Ovary (tissue), 9 donors: ENCODE measurements around the gene C4B. TPM values are rescaled to one million over a fixed set of nuclear protein-coding genes. Genes with fewer than 3 reads are reported as not detected.

Source experiments
- DNase-seq, 5 donors: peaks; one replicate each; pipeline ENCODE4 v3.0.0-alpha.2; 2019 to 2020
- H3K27ac ChIP-seq, 2 donors: fragments of 200-600 bp; one replicate each; pipeline versions ENCODE4 v1.5.1 to v1.8.0; 2019 to 2022
- H3K27me3 ChIP-seq: fragments of 200-600 bp; one replicate; pipeline ENCODE4 v1.8.0; 2022
- H3K36me3 ChIP-seq: fragments of 200-600 bp; sonication (generic); one replicate; pipeline ENCODE4 v1.5.1; 2019
- H3K4me1 ChIP-seq: one replicate; pipeline ENCODE4 v1.8.1; 2013; ENCODE audit warnings: mild to moderate bottlenecking, moderate library complexity; ENCODE audit not compliant: insufficient read depth
- H3K4me3 ChIP-seq: fragments of 200-600 bp; sonication (generic); one replicate; pipeline ENCODE4 v1.5.1; 2017
- H3K9me3 ChIP-seq, 2 donors: fragments of 200-600 bp in 1 of 2; sonication (generic) in 1 of 2; one replicate each; pipeline versions ENCODE4 v1.5.1 to v1.8.1; 2013 to 2019; ENCODE audit warnings: mild to moderate bottlenecking in 1 of 2, moderate library complexity in 1 of 2
- EP300 ChIP-seq: sonication (generic); formaldehyde crosslinking; IDR thresholded peaks from one replicate; pipeline ENCODE4 v1.6.1; 2017; ENCODE audit warnings: antibody characterized with exemption
- POLR2A ChIP-seq: fragments of 450-650 bp; IDR thresholded peaks from one replicate; pipeline ENCODE4 v1.6.1; 2017; ENCODE audit warnings: antibody characterized with exemption, mild to moderate bottlenecking, moderate library complexity
- WGBS, 3 donors: extraction: QIAGEN DNeasy Blood & Tissue Kit in 1 of 3; methylation state at CpG; one replicate each; pipeline versions ENCODE4 v1.1.5 to v1.1.7; 2013 to 2017; 5-methylcytosine and 5-hydroxymethylcytosine counted together
- intact Hi-C, 4 donors: fragments of 100-400 bp; cut with DNase I; formaldehyde crosslinking; loops; one replicate each; pipeline versions ENCODE4 v1.11.0 to v1.15.1; 2022 to 2023
- polyA plus RNA-seq, 2 donors: library from polyadenylated mRNA; stranded (reverse); fragments of 200-250 nt in 1 of 2; fragments of 350-450 nt in 1 of 2; fragmentation: Illumina TruSeq in 1 of 2; extraction: RNeasy Lipid Tissue Mini Kit (QIAGEN cat#74804) in 1 of 2; gene quantifications; one replicate each; pipeline ENCODE4 v1.2.3, GENCODE V29; 2013 to 2014
- total RNA-seq, 7 donors: library from RNA; depleted of rRNA in 2 of 7; stranded (reverse); fragments of >200 nt in 2 of 7; fragmentation: NEBNext Ultra II Directional in 3 of 7; extraction: Animal tissue kit (Norgen Biotek cat#: 25700) in 3 of 7; gene quantifications; one replicate each; pipeline versions ENCODE4 v1.1.0 to v1.2.4, GENCODE V29; 2016 to 2023
- TF ChIP-seq, protein P1 (sequence below), 3 donors: fragments of 450-650 bp in 2 of 3; fragments of 200-600 bp in 1 of 3; IDR thresholded peaks; one replicate each; pipeline versions ENCODE4 v1.5.1 to v1.8.0; 2016 to 2022; ENCODE audit warnings: antibody characterized with exemption in 3 of 3, mild to moderate bottlenecking in 1 of 3
- donor health status: DM: no; HTN: no; CAD: no; lungs with moderate emphysema.
- donor health status: DM: no; HTN: no; CAD: no.
- donor health status: Bipolar disorder and iron deficiency.
- donor health status: DM: yes; HTN: yes; CAD: no.
- donor health status: DM: no; HTN: no; CAD: no.
- donor health status: DM: yes; HTN: yes; CAD: no.

C4B gene
- total and polyA plus RNA-seq, 9 donors: 97.4 to 1,673 (median 271) TPM

DNA sequence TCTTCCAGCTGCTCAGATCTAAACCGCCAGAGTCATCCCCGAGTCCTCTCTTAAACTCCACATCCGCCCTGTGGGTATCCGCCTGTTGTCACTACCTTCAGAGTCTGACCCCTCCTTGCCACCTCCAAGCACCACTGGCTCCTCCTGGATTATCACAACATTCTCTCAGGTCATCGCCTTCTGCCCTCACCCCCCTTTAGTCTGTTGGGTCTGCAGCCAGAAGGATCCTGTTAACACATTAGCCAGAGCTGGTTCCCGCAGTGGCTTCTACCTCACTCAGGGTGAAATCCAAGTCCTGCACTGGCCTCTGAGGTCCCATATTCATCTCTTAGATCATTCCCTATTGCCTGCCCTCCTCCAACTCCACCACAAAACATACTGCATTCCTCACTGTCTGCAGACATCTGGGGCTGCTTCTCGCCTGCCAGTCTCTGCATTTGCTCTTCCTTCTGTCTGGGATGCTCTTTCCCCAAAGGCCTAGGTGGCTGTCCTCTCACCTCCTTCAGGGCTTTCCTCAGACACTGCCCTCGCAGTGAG, 60.5 kb downstream of the C4B start:
- no peaks in the 10 kb centered on the region for H3K27me3 ChIP-seq
- no peaks in the 10 kb centered on the region for H3K9me3 ChIP-seq
- H3K27ac ChIP-seq: no peak overlapping the region
- WGBS, 3 donors: 84 to 91% (median 87%) methylated on average over 8 of the region's 8 CpGs
- H3K4me1 ChIP-seq: no peaks in the 10 kb centered on the region
- intact Hi-C loops: no loop called here
- H3K36me3 ChIP-seq: no peaks in the 10 kb centered on the region
- TF ChIP-seq POLR2A: no peak
- H3K4me3 ChIP-seq: no peak overlapping the region
- no peak for DNase-seq

DNA sequence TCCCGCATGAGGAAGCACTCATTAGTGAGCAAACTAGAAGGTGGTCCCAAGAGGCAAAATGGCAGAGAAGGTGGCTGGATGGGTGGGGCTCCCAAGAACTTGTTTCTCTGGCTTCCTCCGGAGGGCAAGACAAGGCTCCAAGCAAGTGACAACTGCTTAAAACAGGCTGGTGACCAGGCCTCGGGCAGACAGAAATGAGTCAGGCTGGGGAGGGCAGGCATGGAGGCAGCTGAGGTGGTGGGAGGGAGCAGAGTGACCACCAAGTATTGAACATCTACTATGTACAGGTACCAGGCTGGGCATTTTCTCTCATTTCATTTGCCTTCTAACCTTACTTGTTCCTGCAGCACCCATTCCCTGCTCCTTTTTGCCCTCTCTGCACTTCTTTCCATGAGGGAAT, 61.2 kb downstream of the C4B start:
- WGBS, 3 donors: 80 to 86% (median 84%) methylated on average over 3 of the region's 3 CpGs
- no peaks in the 10 kb centered on the region for H3K36me3 ChIP-seq
- intact Hi-C loops: no loop called here
- H3K27ac ChIP-seq: no peak overlapping the region
- DNase-seq: no peak
- H3K9me3 ChIP-seq: no peaks in the 10 kb centered on the region
- H3K4me3 ChIP-seq: no peak overlapping the region
- no peaks in the 10 kb centered on the region for H3K27me3 ChIP-seq
- no peaks in the 10 kb centered on the region for H3K4me1 ChIP-seq
- TF ChIP-seq POLR2A: no peak
- no peak for TF ChIP-seq EP300
- TF ChIP-seq, protein P1, sequence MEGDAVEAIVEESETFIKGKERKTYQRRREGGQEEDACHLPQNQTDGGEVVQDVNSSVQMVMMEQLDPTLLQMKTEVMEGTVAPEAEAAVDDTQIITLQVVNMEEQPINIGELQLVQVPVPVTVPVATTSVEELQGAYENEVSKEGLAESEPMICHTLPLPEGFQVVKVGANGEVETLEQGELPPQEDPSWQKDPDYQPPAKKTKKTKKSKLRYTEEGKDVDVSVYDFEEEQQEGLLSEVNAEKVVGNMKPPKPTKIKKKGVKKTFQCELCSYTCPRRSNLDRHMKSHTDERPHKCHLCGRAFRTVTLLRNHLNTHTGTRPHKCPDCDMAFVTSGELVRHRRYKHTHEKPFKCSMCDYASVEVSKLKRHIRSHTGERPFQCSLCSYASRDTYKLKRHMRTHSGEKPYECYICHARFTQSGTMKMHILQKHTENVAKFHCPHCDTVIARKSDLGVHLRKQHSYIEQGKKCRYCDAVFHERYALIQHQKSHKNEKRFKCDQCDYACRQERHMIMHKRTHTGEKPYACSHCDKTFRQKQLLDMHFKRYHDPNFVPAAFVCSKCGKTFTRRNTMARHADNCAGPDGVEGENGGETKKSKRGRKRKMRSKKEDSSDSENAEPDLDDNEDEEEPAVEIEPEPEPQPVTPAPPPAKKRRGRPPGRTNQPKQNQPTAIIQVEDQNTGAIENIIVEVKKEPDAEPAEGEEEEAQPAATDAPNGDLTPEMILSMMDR (IDR thresholded peaks at IDR 0.05): no peak

DNA sequence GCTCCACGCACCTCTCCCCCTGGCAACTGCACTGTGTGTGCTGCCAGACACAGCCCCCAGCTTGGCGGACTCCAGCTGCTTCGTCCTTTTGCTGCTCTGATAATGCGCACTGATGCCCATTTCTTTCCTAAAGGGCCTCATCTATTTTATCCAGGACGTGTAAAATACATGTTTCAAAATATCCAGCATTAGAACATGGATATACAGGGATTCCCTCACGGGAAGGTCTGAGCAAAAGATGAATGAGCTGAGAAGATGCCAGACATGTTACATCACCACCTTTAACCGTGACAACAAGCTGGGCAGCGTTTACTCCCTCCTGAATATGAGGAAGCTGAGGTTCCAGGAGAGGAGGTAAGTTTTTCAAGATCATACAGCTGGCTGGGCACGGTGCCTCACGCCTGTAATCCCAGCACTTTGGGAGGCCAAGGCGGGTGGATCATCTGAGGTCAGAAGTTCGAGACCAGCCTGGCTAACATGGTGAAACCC, 61.8 kb downstream of the C4B start:
- no peaks in the 10 kb centered on the region for H3K27me3 ChIP-seq
- intact Hi-C loops: no loop called here
- WGBS, 3 donors: 32 to 46% (median 38%) methylated on average over 12 of the region's 12 CpGs
- peak in 1 of 5 donors; percentile 64 for DNase-seq
- TF ChIP-seq EP300: no peak
- TF ChIP-seq POLR2A: no peak
- TF ChIP-seq, protein P1 (IDR thresholded peaks at IDR 0.05): no peak
- H3K4me1 ChIP-seq: peaks cover 2% of the 10 kb centered on the region
- H3K36me3 ChIP-seq: no peaks in the 10 kb centered on the region
- H3K9me3 ChIP-seq: no peaks in the 10 kb centered on the region
- H3K27ac ChIP-seq: no peak overlapping the region
- H3K4me3 ChIP-seq: no peak overlapping the region

DNA sequence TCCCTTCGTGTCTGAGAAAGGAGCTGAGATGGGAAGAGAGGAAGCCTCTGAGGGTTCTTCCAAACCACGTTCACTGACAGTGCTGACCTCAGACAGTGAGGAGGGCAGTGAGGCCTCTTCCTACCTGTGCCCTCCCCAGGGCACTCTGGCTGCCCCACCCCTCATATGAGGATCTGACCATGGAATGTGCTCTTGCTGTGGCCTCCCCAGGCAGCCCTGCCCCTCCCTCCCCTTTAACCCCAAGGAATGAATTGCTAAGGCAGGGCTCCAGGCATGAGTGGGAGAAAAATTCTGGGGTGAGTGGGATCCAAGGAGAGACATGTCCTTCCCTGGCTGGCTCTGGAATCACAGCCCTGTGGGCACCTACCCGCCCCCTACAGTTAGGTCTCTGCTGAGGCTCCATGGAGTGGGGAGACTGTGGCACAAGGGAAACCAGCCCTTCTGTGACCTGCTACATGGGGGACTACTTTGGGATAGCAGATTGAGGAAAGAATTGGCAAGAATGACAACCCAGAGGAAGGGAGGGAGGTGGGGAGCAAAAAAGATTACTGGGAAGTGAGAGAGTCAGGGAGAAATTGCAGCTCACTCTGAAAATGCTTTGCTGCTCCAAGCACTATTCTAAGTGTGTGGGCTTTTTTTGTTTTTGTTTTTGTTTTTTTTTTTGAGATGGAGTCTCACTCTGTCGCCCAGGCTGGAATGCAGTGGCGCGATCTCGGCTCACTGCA, 65.1 kb downstream of the C4B start:
- H3K4me3 ChIP-seq: no peak overlapping the region
- intact Hi-C loops: loop anchor here in 1 of 4 donors (10.0 kb wide), 1 partner anchor 75 kb away; the partner anchor contains the start of genes PPT2 and PRRT1
- 46 to 56% (median 49%) methylated on average over 7 of the region's 7 CpGs for WGBS, 3 donors
- no peak overlapping the region for H3K27ac ChIP-seq
- H3K4me1 ChIP-seq: peaks cover 3% of the 10 kb centered on the region
- TF ChIP-seq EP300: no peak
- TF ChIP-seq POLR2A: no peak
- TF ChIP-seq, protein P1 (IDR thresholded peaks at IDR 0.05): no peak
- H3K27me3 ChIP-seq: no peaks in the 10 kb centered on the region
- no peaks in the 10 kb centered on the region for H3K9me3 ChIP-seq
- DNase-seq: no peak
- H3K36me3 ChIP-seq: no peaks in the 10 kb centered on the region
